SK-N-SH (cell line): ENCODE data around the gene STX2. TPM values are rescaled to one million over a fixed set of nuclear protein-coding genes. Genes with fewer than 3 reads are reported as not detected.

ENCODE experiments used
- CTCF ChIA-PET: fragments of 300-600, 350-600 bp; formaldehyde crosslinking; extraction: SDS; loops from one replicate; lab custom pipeline; 2021; lab: Yijun Ruan, JAX
- POLR2A ChIA-PET: fragments of 350-600 bp; sonication (Branson Sonifier 250); formaldehyde crosslinking; extraction: SDS; loops from one replicate; lab custom pipeline; 2020; ENCODE audit warnings: antibody characterized with exemption, inconsistent platforms; lab: Yijun Ruan, JAX
- DNase-seq: peaks from one replicate; pipeline ENCODE4 v3.0.0; 2012
- H2AFZ ChIP-seq: fragments of 200-600 bp; sonication (generic); 2 replicates; pipeline ENCODE4 v1.8.1; 2016; ENCODE audit warnings: antibody characterized with exemption, mild to moderate bottlenecking, low read depth
- H3F3A ChIP-seq: fragments of 200-600 bp; sonication (generic); replicated peaks from 2 replicates; pipeline ENCODE3; 2016; ENCODE audit warnings: antibody characterized with exemption, mild to moderate bottlenecking; ENCODE audit not compliant: insufficient read depth
- H3K27ac ChIP-seq, 2 experiments: fragments of 200-500 bp in 1 of 2; fragments of 200-600 bp in 1 of 2; sonication (Bioruptor generic) in 1 of 2; sonication (generic), shearing (Covaris generic) in 1 of 2; 2 replicates each; pipeline versions ENCODE4 v1.5.1 to v1.6.1; 2014 to 2016; ENCODE audit warnings: low read depth in 2 of 2, inconsistent platforms in 1 of 2, low read length in 1 of 2, mild to moderate bottlenecking in 1 of 2, mixed read lengths in 1 of 2
- H3K27me3 ChIP-seq: fragments of 200-600 bp; sonication (generic), shearing (Covaris generic); 2 replicates; pipeline ENCODE4 v1.6.1; 2016; ENCODE audit warnings: mixed run types; ENCODE audit not compliant: insufficient read depth
- H3K36me3 ChIP-seq, 2 experiments: fragments of 200-500 bp in 1 of 2; fragments of 200-600 bp in 1 of 2; sonication (Bioruptor generic) in 1 of 2; sonication (generic) in 1 of 2; replicated peaks in 1 of 2; 2 replicates each; pipeline versions ENCODE3 to v1.5.1; 2014 to 2016; ENCODE audit warnings: low read length in 1 of 2, mild to moderate bottlenecking in 1 of 2; ENCODE audit not compliant: insufficient read depth in 2 of 2, control insufficient read depth in 1 of 2
- H3K4me1 ChIP-seq, 2 experiments: fragments of 200-500 bp in 1 of 2; fragments of 200-600 bp in 1 of 2; sonication (Bioruptor generic) in 1 of 2; sonication (generic), shearing (Covaris generic) in 1 of 2; 2 replicates each; pipeline versions ENCODE4 v1.5.1 to v1.6.1; 2014 to 2016; ENCODE audit warnings: low read depth in 1 of 2, low read length in 1 of 2, mixed run types in 1 of 2; ENCODE audit not compliant: insufficient read depth in 2 of 2, control insufficient read depth in 1 of 2
- H3K4me2 ChIP-seq: fragments of 200-600 bp; sonication (generic), shearing (Covaris generic); 2 replicates; pipeline ENCODE4 v1.6.1; 2017; ENCODE audit warnings: mixed run types
- H3K4me3 ChIP-seq, 2 experiments: fragments of 200-500 bp in 1 of 2; fragments of 200-600 bp in 1 of 2; sonication (Bioruptor generic) in 1 of 2; sonication (generic), shearing (Covaris generic) in 1 of 2; 2 replicates each; pipeline versions ENCODE4 v1.5.1 to v1.8.1; 2014 to 2016; ENCODE audit warnings: low read depth in 2 of 2, inconsistent platforms in 1 of 2, low read length in 1 of 2, mild to moderate bottlenecking in 1 of 2, mixed read lengths in 1 of 2, moderate library complexity in 1 of 2
- H3K79me2 ChIP-seq: fragments of 200-600 bp; sonication (generic); 2 replicates; pipeline ENCODE4 v1.8.1; 2017; ENCODE audit warnings: mild to moderate bottlenecking; ENCODE audit not compliant: insufficient read depth
- H3K9ac ChIP-seq: fragments of 200-600 bp; sonication (generic); 2 replicates; pipeline ENCODE4 v1.6.1; 2017; ENCODE audit warnings: mixed run types
- H3K9me2 ChIP-seq: fragments of 200-600 bp; sonication (generic); 2 replicates; pipeline ENCODE4 v1.6.1; 2017; ENCODE audit warnings: mixed run types
- H3K9me3 ChIP-seq: fragments of 200-600 bp; sonication (generic); 2 replicates; pipeline ENCODE4 v1.6.1; 2017; ENCODE audit warnings: mixed run types, mild to moderate bottlenecking, moderate library complexity
- H4K20me1 ChIP-seq: fragments of 200-600 bp; sonication (generic); 2 replicates; pipeline ENCODE4 v1.6.1; 2017; ENCODE audit warnings: mild to moderate bottlenecking, mixed run types; ENCODE audit not compliant: insufficient read depth
- ELF1 ChIP-seq: IDR thresholded peaks from 2 replicates; pipeline ENCODE4 v1.4.0; 2012
- EP300 ChIP-seq, 2 experiments: IDR thresholded peaks; 2 replicates each; pipeline versions ENCODE4 v1.4.0 to v1.6.1; 2012; ENCODE audit warnings: borderline replicate concordance in 1 of 2, low read depth in 1 of 2, low read length in 1 of 2
- EZH2phosphoT487 ChIP-seq: fragments of 200-600 bp; sonication (generic); IDR thresholded peaks from 2 replicates; pipeline ENCODE4 v1.6.1; 2017; ENCODE audit warnings: low read depth, mixed run types, mild to moderate bottlenecking, antibody characterized with exemption, moderate library complexity, borderline replicate concordance
- FOSL2 ChIP-seq: IDR thresholded peaks from 2 replicates; pipeline ENCODE4 v1.4.0; 2012; ENCODE audit warnings: low read depth, mild to moderate bottlenecking, moderate library complexity, borderline replicate concordance
- FOXM1 ChIP-seq: IDR thresholded peaks from 2 replicates; pipeline ENCODE4 v1.4.0; 2012; ENCODE audit warnings: low read depth, mild to moderate bottlenecking
- GABPA ChIP-seq: IDR thresholded peaks from 2 replicates; pipeline ENCODE4 v1.4.0; 2012; ENCODE audit warnings: low read depth, mild to moderate bottlenecking
- GATA2 ChIP-seq: sonication (generic); formaldehyde crosslinking; IDR thresholded peaks from 2 replicates; pipeline ENCODE4 v1.5.0; 2020; ENCODE audit warnings: mild to moderate bottlenecking, missing genetic modification reagents
- MEF2A ChIP-seq: IDR thresholded peaks from 2 replicates; pipeline ENCODE4 v1.4.0; 2012; ENCODE audit warnings: low read depth, borderline replicate concordance
- MXI1 ChIP-seq: IDR thresholded peaks from 2 replicates; pipeline ENCODE4 v1.6.1; 2012; ENCODE audit warnings: mild to moderate bottlenecking, low read depth, low read length, improper control_type of control experiment
- NRF1 ChIP-seq: IDR thresholded peaks from 2 replicates; pipeline ENCODE4 v1.6.1; 2012; ENCODE audit warnings: low read depth, mild to moderate bottlenecking, low read length
- RAD21 ChIP-seq: IDR thresholded peaks from 2 replicates; pipeline ENCODE4 v1.6.1; 2012; ENCODE audit warnings: mild to moderate bottlenecking, low read length
- RCOR1 ChIP-seq: fragments of 150-350 bp; IDR thresholded peaks from 2 replicates; pipeline ENCODE4 v1.6.1; 2017; ENCODE audit warnings: antibody characterized with exemption, low read length
- RFX5 ChIP-seq: IDR thresholded peaks from 2 replicates; pipeline ENCODE4 v1.6.1; 2012; ENCODE audit warnings: mild to moderate bottlenecking, improper control_type of control experiment, low read length
- SIN3A ChIP-seq: IDR thresholded peaks from 2 replicates; pipeline ENCODE4 v1.6.1; 2012; ENCODE audit warnings: low read depth, mild to moderate bottlenecking, low read length, moderate library complexity, borderline replicate concordance
- SMC3 ChIP-seq: IDR thresholded peaks from 2 replicates; pipeline ENCODE4 v1.6.1; 2012; ENCODE audit warnings: low read depth, low read length, improper control_type of control experiment
- TEAD4 ChIP-seq: IDR thresholded peaks from 2 replicates; pipeline ENCODE4 v1.4.0; 2012; ENCODE audit warnings: mild to moderate bottlenecking, borderline replicate concordance; ENCODE audit not compliant: insufficient read depth
- YY1 ChIP-seq: IDR thresholded peaks from 2 replicates; pipeline ENCODE4 v1.4.0; 2012; ENCODE audit warnings: low read depth, mild to moderate bottlenecking
- WGBS: methylation state at CpG from one replicate; pipeline ENCODE4 v1.1.6; 2017; ENCODE audit warnings: low lambda C conversion rate; 5-methylcytosine and 5-hydroxymethylcytosine counted together
- polyA plus RNA-seq, 3 experiments: library from polyadenylated mRNA; depleted of rRNA; stranded (reverse); fragments of >200 nt; gene quantifications; 2 replicates each; pipeline ENCODE4 v1.2.3, GENCODE V29; 2012
- TF ChIP-seq, protein P1 (sequence below): IDR thresholded peaks from 2 replicates; pipeline ENCODE4 v1.6.1; 2012; ENCODE audit warnings: mild to moderate bottlenecking, low read depth, low read length, moderate library complexity
- TF ChIP-seq, protein P2 (sequence below): fragments of 150-350 bp; IDR thresholded peaks from 2 replicates; pipeline ENCODE4 v1.6.1; 2016; ENCODE audit warnings: mild to moderate bottlenecking, low read depth, low read length
- TF ChIP-seq, protein P3 (sequence below): fragments of 200-600 bp; sonication (generic); IDR thresholded peaks from 2 replicates; pipeline ENCODE4 v1.6.1; 2017; ENCODE audit warnings: antibody characterized with exemption, mild to moderate bottlenecking, moderate library complexity

The STX2 gene
- polyA plus RNA-seq, 1 of the 3 experiments (the other 2 are of a cell fraction) = 25.1 TPM

DNA sequence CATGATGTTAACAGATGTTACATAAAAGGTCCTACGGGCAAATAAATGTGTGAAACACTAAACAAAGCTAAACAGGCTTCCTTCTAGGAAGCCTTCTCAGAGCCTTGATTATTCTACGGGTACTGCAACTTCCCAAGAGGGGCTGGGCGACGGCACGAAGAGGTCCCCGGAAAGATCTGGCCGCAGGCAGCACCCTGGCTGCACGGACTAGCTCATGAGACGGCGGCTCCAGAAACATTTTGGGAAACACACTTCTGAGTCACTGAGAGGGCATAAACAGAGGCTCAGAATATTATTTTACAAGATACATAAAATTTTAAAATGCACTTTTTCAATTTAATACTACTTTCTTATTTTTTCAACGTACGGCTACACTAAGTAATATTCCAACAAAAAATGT, 19.4 kb downstream of the STX2 start:
- no peak overlapping the region for H3K4me2 ChIP-seq
- H2AFZ ChIP-seq = no peak overlapping the region
- POLR2A ChIA-PET = no interaction called here

More for the DNA sequence above, 19.4 kb downstream of the STX2 start:
- H3F3A ChIP-seq = no peaks in the 10 kb centered on the region
- CTCF ChIA-PET = interaction anchor here (0.8 to 1.9 kb wide), 5 partner anchors 12 to 20 kb away, joined by 3 to 5 read pairs (median 4); no protein-coding TSS in a partner anchor
- 0 out of 2 replicates have a peak, but pooled peaks cover 4% of the 10 kb centered on the region for H4K20me1 ChIP-seq
- H3K9me2 ChIP-seq = no peaks in the 10 kb centered on the region
- H3K79me2 ChIP-seq = peaks cover 37% of the 10 kb centered on the region
- WGBS = 97% methylated on average over 12 of the region's 12 CpGs
- H3K4me1 ChIP-seq = peaks cover 0 to 21% of the 10 kb centered on the region in 2 experiments; a peak in 2 of 4 replicates
- no peaks in the 10 kb centered on the region for H3K9me3 ChIP-seq
- TF ChIP-seq RCOR1 (no peak), MXI1 (no peak), RAD21 (no peak), RFX5 (no peak), FOXM1 (no peak), GATA2 (no peak), FOSL2 (no peak), ELF1 (no peak), TEAD4 (no peak), EZH2phosphoT487 (no peak), GABPA (no peak), SMC3 (no peak), YY1 (no peak), SIN3A (no peak), NRF1 (no peak), EP300 (IDR thresholded peaks at IDR 0.05; ENCODE audit: borderline replicate concordance in 1 of 2, low read depth in 1 of 2, low read length in 1 of 2) (no peak), MEF2A (no peak)
- TF ChIP-seq, protein P1, sequence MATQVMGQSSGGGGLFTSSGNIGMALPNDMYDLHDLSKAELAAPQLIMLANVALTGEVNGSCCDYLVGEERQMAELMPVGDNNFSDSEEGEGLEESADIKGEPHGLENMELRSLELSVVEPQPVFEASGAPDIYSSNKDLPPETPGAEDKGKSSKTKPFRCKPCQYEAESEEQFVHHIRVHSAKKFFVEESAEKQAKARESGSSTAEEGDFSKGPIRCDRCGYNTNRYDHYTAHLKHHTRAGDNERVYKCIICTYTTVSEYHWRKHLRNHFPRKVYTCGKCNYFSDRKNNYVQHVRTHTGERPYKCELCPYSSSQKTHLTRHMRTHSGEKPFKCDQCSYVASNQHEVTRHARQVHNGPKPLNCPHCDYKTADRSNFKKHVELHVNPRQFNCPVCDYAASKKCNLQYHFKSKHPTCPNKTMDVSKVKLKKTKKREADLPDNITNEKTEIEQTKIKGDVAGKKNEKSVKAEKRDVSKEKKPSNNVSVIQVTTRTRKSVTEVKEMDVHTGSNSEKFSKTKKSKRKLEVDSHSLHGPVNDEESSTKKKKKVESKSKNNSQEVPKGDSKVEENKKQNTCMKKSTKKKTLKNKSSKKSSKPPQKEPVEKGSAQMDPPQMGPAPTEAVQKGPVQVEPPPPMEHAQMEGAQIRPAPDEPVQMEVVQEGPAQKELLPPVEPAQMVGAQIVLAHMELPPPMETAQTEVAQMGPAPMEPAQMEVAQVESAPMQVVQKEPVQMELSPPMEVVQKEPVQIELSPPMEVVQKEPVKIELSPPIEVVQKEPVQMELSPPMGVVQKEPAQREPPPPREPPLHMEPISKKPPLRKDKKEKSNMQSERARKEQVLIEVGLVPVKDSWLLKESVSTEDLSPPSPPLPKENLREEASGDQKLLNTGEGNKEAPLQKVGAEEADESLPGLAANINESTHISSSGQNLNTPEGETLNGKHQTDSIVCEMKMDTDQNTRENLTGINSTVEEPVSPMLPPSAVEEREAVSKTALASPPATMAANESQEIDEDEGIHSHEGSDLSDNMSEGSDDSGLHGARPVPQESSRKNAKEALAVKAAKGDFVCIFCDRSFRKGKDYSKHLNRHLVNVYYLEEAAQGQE = no peak
- TF ChIP-seq, protein P2, sequence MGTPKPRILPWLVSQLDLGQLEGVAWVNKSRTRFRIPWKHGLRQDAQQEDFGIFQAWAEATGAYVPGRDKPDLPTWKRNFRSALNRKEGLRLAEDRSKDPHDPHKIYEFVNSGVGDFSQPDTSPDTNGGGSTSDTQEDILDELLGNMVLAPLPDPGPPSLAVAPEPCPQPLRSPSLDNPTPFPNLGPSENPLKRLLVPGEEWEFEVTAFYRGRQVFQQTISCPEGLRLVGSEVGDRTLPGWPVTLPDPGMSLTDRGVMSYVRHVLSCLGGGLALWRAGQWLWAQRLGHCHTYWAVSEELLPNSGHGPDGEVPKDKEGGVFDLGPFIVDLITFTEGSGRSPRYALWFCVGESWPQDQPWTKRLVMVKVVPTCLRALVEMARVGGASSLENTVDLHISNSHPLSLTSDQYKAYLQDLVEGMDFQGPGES = no peak
- TF ChIP-seq, protein P3, sequence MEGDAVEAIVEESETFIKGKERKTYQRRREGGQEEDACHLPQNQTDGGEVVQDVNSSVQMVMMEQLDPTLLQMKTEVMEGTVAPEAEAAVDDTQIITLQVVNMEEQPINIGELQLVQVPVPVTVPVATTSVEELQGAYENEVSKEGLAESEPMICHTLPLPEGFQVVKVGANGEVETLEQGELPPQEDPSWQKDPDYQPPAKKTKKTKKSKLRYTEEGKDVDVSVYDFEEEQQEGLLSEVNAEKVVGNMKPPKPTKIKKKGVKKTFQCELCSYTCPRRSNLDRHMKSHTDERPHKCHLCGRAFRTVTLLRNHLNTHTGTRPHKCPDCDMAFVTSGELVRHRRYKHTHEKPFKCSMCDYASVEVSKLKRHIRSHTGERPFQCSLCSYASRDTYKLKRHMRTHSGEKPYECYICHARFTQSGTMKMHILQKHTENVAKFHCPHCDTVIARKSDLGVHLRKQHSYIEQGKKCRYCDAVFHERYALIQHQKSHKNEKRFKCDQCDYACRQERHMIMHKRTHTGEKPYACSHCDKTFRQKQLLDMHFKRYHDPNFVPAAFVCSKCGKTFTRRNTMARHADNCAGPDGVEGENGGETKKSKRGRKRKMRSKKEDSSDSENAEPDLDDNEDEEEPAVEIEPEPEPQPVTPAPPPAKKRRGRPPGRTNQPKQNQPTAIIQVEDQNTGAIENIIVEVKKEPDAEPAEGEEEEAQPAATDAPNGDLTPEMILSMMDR = no peak
- TF ChIP-seq, all 33 proteins: peak for 0
- H3K9ac ChIP-seq = no peak overlapping the region
- no peak overlapping the region for H3K4me3 ChIP-seq
- peaks cover 16 to 40% of the 10 kb centered on the region in 2 experiments for H3K36me3 ChIP-seq
- H3K27me3 ChIP-seq = no peaks in the 10 kb centered on the region
- H3K27ac ChIP-seq = no peak overlapping the region
- no peak for DNase-seq
